HPDE6-E6E7 (cell line): ENCODE measurements around the gene ETFA.
A peak's percentile ranks its signal among the peaks of the same experiment; 100 is the strongest.

Experiments
- DNase-seq: peaks from one replicate; pipeline ENCODE4 v3.0.0; 2011; ENCODE audit warnings: missing footprints; ENCODE audit errors: extremely low spot score

ETFA gene

DNA sequence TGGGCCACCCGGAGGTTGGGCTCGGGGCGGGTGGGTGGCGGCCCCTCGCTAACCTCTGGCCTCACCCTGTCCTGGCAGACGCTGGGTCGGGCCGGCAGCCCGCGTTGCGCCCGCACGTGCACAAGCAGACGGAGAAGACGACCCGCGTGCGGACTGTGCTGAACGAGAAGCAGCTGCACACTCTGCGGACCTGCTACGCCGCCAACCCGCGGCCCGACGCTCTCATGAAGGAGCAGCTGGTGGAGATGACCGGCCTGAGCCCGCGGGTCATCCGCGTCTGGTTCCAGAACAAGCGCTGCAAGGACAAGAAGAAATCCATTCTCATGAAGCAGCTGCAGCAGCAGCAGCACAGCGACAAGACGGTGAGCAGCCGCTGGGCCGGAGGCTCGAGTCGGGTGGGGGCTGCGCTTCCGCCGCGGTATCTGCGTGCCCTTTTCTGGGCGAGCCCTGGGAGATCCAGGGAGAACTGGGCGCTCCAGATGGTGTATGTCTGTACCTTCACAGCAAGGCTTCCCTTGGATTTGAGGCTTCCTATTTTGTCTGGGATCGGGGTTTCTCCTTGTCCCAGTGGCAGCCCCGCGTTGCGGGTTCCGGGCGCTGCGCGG is 29.0 kb upstream of the ETFA start:
- no peak for DNase-seq

DNA sequence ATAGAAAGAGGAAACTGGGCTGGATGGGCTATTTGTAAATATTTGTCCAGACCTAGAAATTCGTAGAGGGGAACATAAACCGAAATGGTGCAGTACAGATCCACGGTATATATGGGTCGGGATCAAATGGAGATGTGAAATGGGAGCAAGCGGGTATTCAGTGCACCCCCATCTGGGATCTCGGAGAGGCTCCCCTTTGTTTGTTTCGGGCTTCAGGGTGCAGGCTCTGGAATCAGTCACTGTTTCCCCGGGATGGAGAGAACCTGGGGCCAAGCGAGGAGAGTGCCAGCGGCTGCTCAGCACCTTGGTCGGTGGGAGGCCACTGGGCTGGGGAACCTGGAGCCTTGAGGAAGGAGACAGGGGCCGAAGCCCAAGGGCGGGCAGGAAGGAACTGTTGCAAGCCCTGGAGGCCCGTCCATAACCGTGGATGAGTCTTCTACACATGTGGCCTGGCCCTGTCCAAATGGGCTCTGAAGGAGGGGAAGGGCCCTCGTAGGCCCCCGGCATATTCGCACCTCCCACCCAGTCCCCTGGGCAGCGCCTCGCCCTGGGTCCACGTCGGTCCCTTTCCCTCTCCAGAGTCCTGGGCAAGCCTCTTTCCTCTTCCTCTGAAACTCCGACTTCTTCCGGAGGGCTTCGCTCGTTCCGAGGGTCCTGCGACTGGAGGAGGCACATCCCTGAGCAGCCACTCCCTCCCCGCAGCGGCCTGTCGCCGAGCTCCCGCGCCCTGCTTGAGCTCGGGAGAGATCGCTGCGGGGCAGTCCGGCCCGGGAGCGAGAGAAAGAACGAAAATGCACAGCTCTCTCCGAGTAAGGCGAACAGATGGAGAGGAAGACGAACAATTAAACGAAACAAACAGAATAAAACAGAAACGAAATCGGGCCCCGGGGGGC is 28.3 kb upstream of the ETFA start:
- no peak for DNase-seq

DNA sequence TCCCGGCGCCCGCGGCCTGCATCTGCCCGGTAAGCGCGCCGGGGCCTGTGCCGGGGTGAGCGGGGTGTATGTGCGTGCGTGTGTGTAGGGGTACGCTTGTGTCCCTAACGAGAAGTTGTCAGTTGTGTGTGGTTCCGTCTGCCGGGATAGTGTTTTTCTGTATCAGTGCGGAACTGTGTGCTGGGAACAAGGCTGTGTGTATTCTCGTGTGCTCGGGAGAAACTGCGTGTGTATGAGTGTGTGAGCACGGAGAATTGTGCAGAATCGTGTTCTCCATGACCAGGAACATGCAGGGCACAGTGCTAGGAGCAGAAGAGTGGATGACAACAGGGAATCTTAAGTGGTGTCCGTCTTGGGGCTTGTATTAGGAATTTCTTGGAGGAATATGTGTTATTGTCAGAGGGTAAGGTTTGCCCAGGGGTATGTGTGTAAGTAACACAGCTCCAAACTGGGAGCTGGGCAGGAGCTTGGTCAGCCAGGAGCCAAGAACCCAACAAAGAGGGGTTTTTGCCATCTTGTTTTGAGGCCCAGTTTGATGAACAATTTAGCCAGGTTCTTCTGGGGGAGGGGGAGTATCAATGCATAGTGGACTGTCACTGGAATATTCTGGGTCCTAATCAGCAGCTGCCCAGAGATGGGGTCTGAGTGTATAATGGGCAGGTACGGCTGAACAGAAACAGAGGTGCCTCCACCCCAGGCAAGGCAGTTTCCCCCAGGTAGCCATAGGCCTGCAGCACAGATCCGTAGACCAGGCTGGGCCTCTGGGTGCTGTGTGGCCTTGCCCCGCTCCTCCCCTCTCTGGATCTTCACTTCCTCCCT is 27.4 kb upstream of the ETFA start:
- no peak for DNase-seq

- no peak for DNase-seq
Observed at GRCh38 chr15:76337696-76338485, 26.6 kb upstream of the ETFA start.

DNA sequence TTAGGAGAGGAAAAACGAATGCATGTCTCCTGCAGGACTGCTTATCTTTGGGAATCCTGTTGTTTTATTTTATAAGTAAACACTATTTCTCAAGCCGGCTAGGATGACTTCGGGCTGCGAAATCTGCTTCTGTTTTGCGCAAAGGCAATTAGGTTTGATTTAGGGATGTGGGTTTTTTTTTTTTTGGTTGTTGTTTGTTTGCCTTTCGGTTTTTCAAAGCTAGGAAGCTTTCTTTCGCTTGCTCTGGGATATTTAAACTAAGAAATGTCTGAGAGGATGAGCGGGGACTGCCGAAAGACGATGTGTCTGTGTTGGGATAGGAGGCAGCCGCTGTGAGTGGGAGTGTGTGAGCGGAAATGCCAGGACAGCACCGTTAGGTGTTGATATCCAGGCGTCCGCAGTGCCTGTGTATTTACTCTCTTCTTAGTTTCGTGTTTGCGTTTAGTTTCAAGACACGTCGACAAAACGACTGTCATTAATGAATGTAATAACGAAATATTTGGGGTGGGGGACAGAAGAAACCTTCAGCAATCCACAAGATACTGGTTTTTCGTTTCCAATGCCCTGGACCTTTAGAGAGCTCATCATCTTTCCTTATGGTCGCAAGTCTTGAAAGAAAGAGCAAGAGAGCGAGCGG is 25.9 kb upstream of the ETFA start:
- DNase-seq: no peak

DNA sequence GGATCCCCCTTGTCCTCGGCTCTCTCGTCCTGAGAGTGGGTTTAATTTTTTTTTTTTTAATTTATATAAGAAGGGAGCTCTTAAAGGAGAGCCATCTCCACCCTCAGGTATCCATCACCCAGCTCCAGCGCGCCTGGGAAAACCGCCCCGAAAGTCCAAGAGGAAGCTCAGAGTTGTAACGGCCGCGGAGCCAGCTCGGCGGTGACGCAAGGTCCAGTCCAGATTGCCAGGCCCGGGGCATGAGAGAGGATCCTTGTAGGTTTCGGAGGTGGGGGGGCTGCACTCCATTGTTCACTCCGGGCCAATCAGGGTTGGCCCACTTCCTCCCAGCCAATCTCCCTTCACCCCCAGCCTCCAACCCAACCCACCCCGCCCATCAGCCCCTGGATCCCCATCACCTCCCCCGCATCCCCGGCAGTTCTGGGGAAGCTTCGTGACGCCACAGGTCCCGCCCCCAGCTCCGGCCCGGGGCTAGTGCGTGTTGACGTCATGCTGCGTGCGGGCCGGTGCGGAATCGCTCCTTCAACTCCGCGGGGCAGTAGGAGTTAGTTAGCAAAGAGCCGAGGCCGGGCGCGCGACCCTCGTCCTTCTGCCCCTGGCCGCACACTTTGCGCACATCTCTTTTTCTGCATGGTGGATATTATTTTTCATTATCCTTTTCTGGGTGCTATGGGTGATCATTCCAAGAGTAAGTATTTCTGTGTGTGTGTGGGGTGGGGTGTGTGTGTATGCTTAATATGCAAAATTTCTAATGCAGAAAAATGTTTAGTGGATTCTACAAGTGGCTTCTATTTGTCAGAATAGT is 25.2 kb upstream of the ETFA start, which contains the start of gene ISL2:
Gene ISL2, plus strand, starts transcription at position 520 of the 805 bp plus-strand sequence. Its CDS starts 111 bp downstream, at position 631.
- DNase-seq: peak; percentile 69

DNA sequence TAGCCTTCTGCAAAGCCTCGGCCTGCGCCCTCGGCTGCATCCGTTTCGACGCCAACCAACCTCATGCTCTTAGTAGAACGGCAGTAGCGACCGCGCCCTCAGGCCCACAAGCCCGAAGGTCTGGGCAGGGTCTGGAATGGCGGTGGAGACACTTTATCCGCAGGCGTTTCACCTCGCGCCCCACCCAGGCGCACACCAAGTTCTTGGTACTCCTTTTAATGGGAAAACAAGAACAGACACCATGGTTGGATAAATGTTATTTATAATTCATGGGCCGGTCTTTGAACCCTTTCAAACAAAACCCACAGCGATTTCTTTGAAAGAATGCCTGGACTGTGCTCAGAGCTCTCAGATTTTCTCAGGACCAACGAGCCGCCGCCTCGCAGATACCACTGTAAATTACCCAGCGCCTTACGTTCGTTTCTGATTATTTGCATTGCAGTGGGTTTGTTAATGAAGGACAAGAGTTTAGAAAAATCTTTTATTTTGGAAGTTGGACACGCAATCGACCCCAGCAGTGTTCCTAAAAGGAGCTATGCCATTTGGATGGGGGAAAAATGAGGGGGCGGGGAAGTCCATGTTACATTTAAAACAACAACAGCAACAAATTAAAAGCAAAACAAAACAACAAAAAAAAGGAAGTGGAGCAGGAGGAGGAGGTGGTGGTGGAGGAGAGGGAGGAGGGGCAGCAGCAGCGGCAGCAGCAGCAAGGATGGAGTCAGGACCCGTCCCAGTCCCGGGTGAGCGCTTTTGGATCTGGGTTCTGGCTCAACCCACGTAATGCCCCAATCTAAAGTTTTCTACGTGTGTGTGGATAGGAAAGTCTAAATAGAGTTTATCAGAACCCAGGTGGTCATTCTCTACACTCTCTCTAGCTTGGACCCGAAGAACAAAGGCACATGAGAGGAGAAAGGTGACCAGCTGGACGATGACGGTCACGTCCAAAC is 24.3 kb upstream of the ETFA start:
- no peak for DNase-seq

DNA sequence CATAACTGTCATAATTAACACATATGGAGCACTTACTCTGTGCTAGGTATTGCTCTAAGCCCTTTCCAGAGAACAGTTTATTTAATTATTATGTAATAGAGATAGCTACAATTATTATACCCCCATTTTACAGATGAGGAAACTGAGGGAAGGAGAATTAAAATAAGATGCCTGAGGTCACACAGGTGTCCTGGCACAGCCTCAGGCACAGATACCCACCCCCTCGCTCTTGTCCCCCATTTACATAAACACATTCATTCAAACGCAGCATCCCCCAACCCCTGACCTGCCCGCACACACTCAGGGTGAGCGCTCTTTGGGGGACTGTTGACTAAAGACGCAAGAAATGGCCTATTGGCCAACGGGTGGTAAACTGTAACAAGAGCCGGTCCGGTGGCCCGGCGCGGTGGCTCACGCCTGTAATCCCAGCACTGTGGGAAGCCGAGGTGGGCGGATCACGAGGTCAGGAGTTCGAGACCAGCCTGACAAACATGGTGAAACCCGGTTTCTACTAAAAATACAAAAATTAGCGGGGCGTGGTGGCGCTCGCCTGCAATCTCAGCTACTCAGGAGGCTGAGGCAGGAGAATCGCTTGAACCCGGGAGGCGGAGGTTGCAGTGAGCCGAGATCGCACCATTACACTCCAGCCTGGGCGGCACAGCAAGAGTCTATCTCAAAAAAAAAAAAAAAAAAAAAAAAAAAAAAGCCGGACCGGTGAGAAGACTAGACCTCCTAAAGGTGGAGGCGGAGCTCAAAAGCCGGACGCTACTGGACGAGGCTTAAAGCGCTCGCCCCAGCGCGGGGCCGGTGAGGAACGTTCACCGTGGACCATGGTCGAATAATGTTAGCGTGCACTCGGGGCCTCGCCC is 23.4 kb upstream of the ETFA start:
- no peak for DNase-seq

GRCh38 chr15:76333720-76334437 is 22.6 kb upstream of the ETFA start:
- DNase-seq: no peak

DNA sequence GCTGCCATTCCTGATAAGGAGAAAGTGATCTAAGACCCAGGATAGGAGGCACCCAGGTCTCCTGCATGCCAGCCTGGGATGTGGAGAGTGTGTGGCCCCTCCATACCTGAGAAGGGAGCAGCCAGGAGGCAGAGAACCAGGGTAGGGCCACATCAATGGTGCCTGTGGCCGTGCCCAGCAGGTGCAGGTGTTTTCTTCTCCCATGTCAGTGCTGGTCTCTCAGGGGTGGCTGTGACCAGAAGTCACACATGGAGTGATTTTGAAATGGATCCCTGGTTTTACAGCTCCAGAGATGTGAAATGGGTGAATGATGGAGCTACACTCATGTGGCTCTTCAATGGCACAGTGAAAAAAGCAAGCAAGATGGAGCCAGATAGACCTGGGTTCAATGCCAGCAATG is 22.0 kb upstream of the ETFA start:
- no peak for DNase-seq

DNA sequence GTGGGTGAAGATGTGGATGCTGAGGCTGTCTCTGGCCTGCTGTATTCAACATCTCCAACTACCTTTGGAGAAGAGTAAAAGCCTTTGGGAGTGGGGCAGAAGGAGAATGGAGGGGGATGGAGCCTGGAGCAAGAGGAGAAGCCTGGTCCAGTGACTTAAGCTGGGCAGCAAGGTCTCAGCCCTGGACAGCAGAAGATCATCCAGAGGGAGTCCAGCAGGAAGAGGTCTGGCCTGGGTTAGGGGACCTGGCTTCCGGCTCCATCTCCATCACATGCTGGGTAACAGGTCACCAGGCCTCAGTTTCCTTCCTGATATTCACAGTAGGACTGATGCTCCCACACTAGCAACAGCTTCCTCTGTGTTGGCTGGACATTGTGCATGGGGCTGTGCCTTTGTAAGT is 21.5 kb upstream of the ETFA start:
- DNase-seq: no peak

DNA sequence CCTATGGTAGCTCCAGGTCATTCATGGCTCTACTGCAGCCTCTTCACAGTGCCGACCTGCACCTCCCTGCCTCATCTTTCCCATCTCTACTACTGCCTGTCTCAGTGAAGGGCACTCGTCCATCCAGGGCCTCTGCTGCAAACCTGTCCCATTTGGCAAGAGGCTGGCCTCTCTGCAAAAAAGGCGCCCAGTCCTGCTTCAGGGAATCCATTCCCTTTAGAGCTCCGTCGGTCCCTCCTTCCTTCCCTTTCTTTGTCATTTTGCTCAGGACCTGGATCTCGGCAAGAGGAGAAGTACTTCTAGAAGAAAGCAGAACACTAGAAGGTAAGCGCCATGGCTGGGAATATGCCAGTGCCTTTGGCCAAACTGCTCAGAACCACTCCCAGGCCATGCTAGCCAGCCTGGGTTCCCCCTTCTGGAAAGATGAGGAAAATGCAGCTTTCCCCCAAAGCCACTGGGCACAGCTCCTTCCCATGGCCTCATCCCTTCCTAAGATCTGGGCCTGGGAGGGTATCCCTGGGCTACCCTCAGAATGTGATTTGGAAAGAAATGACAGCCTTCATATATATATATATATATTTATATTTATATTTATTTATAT is 18.9 kb upstream of the ETFA start:
- DNase-seq: peak; percentile 64

DNA sequence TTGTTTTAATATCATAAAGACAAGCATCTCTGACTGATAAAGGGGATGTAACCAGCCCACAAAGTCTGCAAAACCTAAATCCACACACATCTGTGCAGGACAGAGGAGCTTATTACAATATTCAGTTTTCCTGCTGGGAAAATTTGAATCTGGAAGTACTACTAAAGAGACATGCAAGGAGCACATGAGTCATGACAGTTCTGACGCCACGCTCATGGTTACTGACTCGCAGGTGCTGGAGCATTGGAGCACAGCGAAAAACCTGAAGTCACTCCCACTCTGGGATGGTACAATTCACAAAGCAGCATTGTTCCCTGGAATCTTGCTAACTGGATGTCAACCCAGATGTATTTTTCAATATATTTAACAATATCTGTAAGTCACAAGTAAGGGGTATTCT is 17.7 kb upstream of the ETFA start:
- no peak for DNase-seq

- DNase-seq: no peak
Observed at GRCh38 chr15:76328106-76328696, 16.9 kb upstream of the ETFA start.

DNA sequence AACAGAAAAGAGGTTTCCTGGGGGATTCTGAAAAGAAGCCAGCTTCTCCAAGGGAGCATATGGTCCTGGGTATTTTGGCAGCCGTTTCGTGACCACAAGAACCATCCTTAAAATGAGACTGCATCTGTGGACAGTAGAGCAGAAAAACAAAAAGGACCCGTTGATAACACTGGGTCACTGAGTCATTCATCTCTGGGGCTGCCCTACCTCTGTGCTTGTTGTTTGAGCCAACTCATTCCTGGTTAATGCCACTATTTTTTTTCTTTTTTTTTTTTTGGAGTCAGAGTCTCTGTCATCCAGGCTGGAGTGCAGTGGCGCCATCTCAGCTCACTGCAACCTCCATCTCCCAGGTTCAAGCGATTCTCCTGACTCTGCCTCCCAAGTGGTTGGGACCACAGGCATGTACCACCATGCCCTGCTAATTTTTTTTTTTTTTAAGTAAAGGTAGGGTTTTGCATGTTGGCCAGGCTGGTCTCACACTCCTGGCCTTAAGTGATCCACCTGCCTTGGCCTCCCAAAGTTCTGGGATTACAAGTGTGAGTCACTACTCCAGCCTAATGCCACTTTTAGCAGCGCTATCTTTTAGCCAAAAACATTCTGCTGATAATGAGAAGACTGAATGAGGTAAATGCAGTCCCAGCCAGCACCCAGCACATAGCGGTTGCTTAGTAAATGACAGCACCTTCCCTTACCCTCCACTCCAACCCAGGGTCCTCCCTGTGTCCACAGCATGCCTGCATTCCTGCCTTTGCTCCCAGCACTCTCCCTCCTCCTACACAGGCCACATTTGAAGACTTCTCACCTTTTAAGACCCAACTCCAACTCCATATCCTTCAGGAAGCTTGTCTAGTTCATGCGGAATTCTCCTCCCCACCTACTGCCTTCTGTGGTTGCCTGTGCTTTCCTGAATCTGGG is 16.2 kb upstream of the ETFA start:
- DNase-seq: no peak

DNA sequence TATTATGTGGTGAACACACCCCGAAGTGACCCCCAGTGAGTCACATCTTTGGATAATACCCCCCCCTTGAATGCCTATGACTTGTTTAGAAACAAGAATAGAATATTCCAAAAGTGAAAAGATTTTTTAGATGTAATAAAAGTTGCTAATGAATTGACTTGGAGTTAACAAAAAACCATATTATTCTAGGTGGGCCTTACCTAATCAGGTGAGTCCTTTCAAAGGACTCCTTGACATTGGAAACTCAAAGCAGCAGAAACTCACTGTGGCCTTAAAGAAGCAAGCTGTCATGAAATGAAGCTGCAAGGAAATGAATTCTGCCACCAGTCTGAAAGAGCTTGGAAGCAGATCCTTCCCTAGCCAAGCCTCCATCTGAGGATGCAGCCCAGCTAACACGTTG is 14.4 kb upstream of the ETFA start:
- no peak for DNase-seq
